Hepatocyte (in vitro differentiated cells): Measurements from ENCODE around the gene PLGRKT.

Experiments
- EZH2 ChIP-seq: fragments of 200-600 bp; sonication (generic); IDR thresholded peaks from 2 replicates; pipeline ENCODE4 v1.6.1; 2016; ENCODE audit warnings: antibody characterized with exemption, mild to moderate bottlenecking, borderline replicate concordance
- TF ChIP-seq, protein P1 (sequence below): fragments of 200-600 bp; sonication (generic); IDR thresholded peaks from 2 replicates; pipeline ENCODE4 v1.5.1; 2016; ENCODE audit warnings: antibody characterized with exemption, mild to moderate bottlenecking; ENCODE audit not compliant: poor library complexity

DNA sequence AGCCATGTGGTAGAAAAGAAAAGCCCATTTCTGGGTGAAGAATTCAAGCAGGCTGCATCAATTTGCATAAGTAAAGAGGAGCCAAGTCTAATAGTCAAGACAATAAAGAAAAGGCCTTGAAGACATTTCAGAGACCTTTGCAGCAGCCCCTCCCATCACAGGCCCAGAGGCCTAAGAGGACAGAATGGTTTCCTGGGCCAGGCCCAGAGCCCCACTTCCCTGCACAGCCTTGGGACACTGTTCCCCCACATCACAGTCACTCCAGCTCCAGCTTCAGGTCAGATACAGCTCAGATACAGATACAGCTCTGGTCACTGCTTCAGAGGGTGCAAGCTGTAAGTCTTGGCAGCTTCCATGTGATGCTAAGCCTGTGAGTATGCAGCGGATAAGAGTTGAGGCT, 29.1 kb downstream of the PLGRKT start:
- TF ChIP-seq, protein P1, sequence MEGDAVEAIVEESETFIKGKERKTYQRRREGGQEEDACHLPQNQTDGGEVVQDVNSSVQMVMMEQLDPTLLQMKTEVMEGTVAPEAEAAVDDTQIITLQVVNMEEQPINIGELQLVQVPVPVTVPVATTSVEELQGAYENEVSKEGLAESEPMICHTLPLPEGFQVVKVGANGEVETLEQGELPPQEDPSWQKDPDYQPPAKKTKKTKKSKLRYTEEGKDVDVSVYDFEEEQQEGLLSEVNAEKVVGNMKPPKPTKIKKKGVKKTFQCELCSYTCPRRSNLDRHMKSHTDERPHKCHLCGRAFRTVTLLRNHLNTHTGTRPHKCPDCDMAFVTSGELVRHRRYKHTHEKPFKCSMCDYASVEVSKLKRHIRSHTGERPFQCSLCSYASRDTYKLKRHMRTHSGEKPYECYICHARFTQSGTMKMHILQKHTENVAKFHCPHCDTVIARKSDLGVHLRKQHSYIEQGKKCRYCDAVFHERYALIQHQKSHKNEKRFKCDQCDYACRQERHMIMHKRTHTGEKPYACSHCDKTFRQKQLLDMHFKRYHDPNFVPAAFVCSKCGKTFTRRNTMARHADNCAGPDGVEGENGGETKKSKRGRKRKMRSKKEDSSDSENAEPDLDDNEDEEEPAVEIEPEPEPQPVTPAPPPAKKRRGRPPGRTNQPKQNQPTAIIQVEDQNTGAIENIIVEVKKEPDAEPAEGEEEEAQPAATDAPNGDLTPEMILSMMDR = no peak
- TF ChIP-seq EZH2 = no peak
